DMS 273 (cell line): Measurements from ENCODE around the gene CCNL2.
A peak's percentile ranks its signal among the peaks of the same experiment; 100 is the strongest.

ENCODE experiments used
- DNase-seq: peaks from one replicate; lab custom pipeline; 2025; ENCODE audit not compliant: unreplicated experiment; lab: John Stamatoyannopoulos, UW

CCNL2 gene

GRCh38 chr1:1358433-1359271 lies 40.5 kb downstream of the CCNL2 start, which contains the start of gene MXRA8:
Gene MXRA8, minus strand, starts transcription at chr1:1358555. Its CDS starts 51 bp downstream, at chr1:1358504.
- DNase-seq, result no peak

GRCh38 chr1:1357871-1358432 lies 41.2 kb downstream of the CCNL2 start:
- no peak for DNase-seq

- no peak for DNase-seq
These were observed 42.2 kb downstream of the CCNL2 start for GRCh38 chr1:1356796-1357401.

GRCh38 chr1:1356166-1356795 lies 42.9 kb downstream of the CCNL2 start:
- no peak for DNase-seq

GRCh38 chr1:1355416-1355815 lies 43.7 kb downstream of the CCNL2 start:
- peak; percentile 78 for DNase-seq

- no peak for DNase-seq
These were observed 44.6 kb downstream of the CCNL2 start for GRCh38 chr1:1354271-1355247.

GRCh38 chr1:1353389-1354151 lies 45.6 kb downstream of the CCNL2 start:
- peak; percentile 66 for DNase-seq

- DNase-seq, result peak; percentile 68
These were observed 46.2 kb downstream of the CCNL2 start for GRCh38 chr1:1352786-1353388.

- DNase-seq, result peak; percentile 55
These were observed 47.4 kb downstream of the CCNL2 start for GRCh38 chr1:1351511-1352427.

- DNase-seq, result peak; percentile 85
These were observed 49.7 kb downstream of the CCNL2 start, which contains the start of gene DVL1 for GRCh38 chr1:1349256-1350012. Gene DVL1, minus strand, starts transcription at chr1:1349418. Its CDS starts 353 bp downstream, at chr1:1349065.

- DNase-seq, result peak; percentile 76
These were observed 50.5 kb downstream of the CCNL2 start for GRCh38 chr1:1348420-1349255.

GRCh38 chr1:1347663-1348419 lies 51.3 kb downstream of the CCNL2 start:
- peak; percentile 81 for DNase-seq

GRCh38 chr1:1347026-1347595 lies 52.0 kb downstream of the CCNL2 start:
- DNase-seq, result no peak

GRCh38 chr1:1346501-1346890 lies 52.6 kb downstream of the CCNL2 start:
- no peak for DNase-seq

GRCh38 chr1:1345860-1346500 lies 53.2 kb downstream of the CCNL2 start:
- DNase-seq, result no peak
